Esophagus (tissue), 2 donors: ENCODE results near the gene NT5E. TPM values are rescaled to one million over a fixed set of nuclear protein-coding genes. Genes with fewer than 3 reads are reported as not detected.

Source experiments
- H3K27ac ChIP-seq, 2 donors: one replicate each; pipeline ENCODE4 v1.5.1; 2013; ENCODE audit warnings: low read depth in 2 of 2, mild to moderate bottlenecking in 2 of 2, inconsistent platforms in 1 of 2, low read length in 1 of 2, moderate library complexity in 1 of 2
- H3K27me3 ChIP-seq, 2 donors: one replicate each; pipeline ENCODE4 v1.6.1; 2013; ENCODE audit warnings: low read length in 2 of 2, control low read depth in 1 of 2, mild to moderate bottlenecking in 1 of 2; ENCODE audit not compliant: insufficient read depth in 2 of 2, control insufficient read depth in 1 of 2
- H3K36me3 ChIP-seq, 2 donors: one replicate each; pipeline ENCODE4 v1.6.1; 2013; ENCODE audit warnings: low read length in 1 of 2; ENCODE audit not compliant: control insufficient read depth in 2 of 2, insufficient read depth in 2 of 2
- H3K4me1 ChIP-seq, 2 donors: one replicate each; pipeline ENCODE4 v1.6.1; 2013; ENCODE audit warnings: low read length in 1 of 2; ENCODE audit not compliant: control insufficient read depth in 2 of 2, insufficient read depth in 2 of 2
- H3K4me3 ChIP-seq, 2 donors: one replicate each; pipeline ENCODE4 v1.5.1; 2013; ENCODE audit warnings: low read length in 2 of 2, mild to moderate bottlenecking in 2 of 2, low read depth in 1 of 2, moderate library complexity in 1 of 2
- H3K9me3 ChIP-seq, 2 donors: one replicate each; pipeline ENCODE4 v1.6.1; 2013; ENCODE audit warnings: mild to moderate bottlenecking in 2 of 2, low read depth in 1 of 2, low read length in 1 of 2, moderate library complexity in 1 of 2; ENCODE audit not compliant: control insufficient read depth in 2 of 2, insufficient read depth in 1 of 2
- WGBS, 2 donors: extraction: QIAGEN DNeasy Blood & Tissue Kit; methylation state at CpG; one replicate each; pipeline ENCODE4 v1.1.7; 2013; 5-methylcytosine and 5-hydroxymethylcytosine counted together
- polyA plus RNA-seq, 2 donors: library from polyadenylated mRNA; stranded (reverse); fragments of 200-250 nt; gene quantifications; one replicate each; pipeline ENCODE4 v1.2.3, GENCODE V29; 2013
- donor health status: healthy with polysubstance abuse.
- donor health status: Bipolar disorder and iron deficiency.

Gene NT5E
- polyA plus RNA-seq, 2 donors: 0.51 to 1.3 TPM

DNA sequence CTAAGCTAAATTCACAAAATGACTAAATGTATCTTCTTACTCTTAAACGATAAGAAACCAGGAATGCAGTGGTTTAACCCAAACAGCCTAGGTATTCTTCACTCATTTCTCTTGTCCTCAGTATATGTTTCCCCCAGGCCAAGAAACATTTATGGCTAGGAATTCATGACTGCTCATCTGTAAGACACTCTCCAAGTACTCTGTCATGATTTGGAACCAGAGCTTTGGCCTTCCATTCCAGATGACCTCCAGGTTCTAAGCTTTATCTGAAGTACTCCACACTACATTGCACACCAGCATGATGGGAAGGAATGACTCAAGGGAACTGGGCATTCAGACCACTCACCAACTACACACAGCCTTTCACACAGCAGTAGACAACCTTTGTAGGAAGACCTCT, 29.3 kb downstream of the NT5E start:
- no peak overlapping the region for H3K4me3 ChIP-seq
- WGBS, 2 donors: 92 to 97% methylated on average over 1 of the region's 1 CpG
- H3K27me3 ChIP-seq: no peaks in the 10 kb centered on the region
- H3K36me3 ChIP-seq: no peaks in the 10 kb centered on the region
- peaks cover 3 to 5% of the 10 kb centered on the region in 2 donors for H3K9me3 ChIP-seq
- H3K27ac ChIP-seq: no peak overlapping the region
- H3K4me1 ChIP-seq: no peaks in the 10 kb centered on the region

GRCh38 chr6:85482206-85482904, 32.5 kb downstream of the NT5E start:
- no peak overlapping the region for H3K27ac ChIP-seq
- no peaks in the 10 kb centered on the region for H3K4me1 ChIP-seq
- H3K4me3 ChIP-seq: no peak overlapping the region
- WGBS, 2 donors: 70 to 82% methylated on average over 8 of the region's 8 CpGs
- no peaks in the 10 kb centered on the region for H3K27me3 ChIP-seq
- no peaks in the 10 kb centered on the region for H3K36me3 ChIP-seq
- H3K9me3 ChIP-seq: no peaks in the 10 kb centered on the region

DNA sequence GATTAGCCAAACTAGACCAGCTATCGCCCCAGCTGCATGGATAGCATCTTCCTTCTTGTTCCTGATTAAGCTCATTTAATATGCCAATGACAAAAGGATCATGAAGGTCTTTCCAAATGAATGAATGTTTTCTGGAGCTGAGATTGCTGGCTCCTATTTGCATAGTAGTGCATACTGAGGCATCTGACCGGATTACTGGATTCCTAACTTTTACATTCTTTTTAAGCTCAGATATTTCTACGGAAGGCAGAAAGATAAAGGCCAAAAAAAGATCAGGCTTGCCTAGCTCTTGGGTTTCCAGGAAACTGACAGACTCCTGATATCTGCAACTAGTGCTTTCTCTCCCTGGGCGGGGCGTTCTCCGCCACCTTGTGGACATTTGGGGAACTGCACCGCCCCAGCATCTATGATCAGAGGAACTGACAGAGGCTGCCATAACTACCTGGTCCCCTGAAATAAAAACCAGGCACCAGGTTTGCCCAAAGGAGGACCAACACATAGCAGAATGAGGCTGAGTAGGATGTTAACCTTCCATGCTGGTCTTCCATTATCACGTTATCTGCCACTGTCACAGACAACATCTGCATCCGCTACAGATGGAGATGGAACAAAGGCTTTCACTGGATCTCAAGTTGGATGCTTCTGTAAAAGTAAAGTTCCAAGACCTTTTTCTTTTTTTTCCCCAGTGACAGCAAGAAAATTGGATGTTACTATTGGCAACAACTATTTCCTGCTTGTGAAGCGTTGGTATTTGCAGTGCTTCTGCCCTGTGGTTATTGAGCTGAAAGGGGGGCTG, 33.2 kb downstream of the NT5E start:
- Histone ChIP-seq H3K9me3 (no peaks in the 10 kb centered on the region), H3K27ac (no peak overlapping the region), H3K4me1 (no peaks in the 10 kb centered on the region), H3K36me3 (no peaks in the 10 kb centered on the region), H3K27me3 (no peaks in the 10 kb centered on the region), H3K4me3 (no peak overlapping the region)
- WGBS, 2 donors: 27 to 30% methylated on average over 10 of the region's 10 CpGs

GRCh38 chr6:85483846-85484245, 34.0 kb downstream of the NT5E start:
- no peaks in the 10 kb centered on the region for H3K27me3 ChIP-seq
- no peak overlapping the region for H3K4me3 ChIP-seq
- no peaks in the 10 kb centered on the region for H3K4me1 ChIP-seq
- H3K27ac ChIP-seq: no peak overlapping the region
- H3K36me3 ChIP-seq: no peaks in the 10 kb centered on the region
- H3K9me3 ChIP-seq: no peaks in the 10 kb centered on the region
- WGBS, 2 donors: 75 to 83% methylated on average over 4 of the region's 4 CpGs

DNA sequence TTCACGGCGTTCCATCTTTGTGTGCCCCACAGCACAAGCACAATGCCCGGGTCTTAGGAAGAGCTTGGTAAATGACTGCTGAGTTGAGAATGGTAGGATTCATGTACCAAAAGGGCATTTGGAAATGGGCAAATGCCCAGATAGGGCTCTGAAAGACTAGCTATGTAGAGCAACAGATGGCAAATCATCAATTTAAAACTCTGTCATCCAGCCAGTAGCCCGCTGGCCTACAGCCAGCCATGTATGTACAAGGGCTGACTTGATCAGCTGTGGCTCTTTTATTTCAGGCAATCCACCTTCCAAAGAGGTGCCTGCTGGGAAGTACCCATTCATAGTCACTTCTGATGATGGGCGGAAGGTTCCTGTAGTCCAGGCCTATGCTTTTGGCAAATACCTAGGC, 35.1 kb downstream of the NT5E start:
- Histone ChIP-seq H3K27me3 (no peaks in the 10 kb centered on the region), H3K36me3 (no peaks in the 10 kb centered on the region), H3K9me3 (no peaks in the 10 kb centered on the region), H3K4me3 (no peak overlapping the region), H3K27ac (no peak overlapping the region), H3K4me1 (no peaks in the 10 kb centered on the region)
- 84 to 91% methylated on average over 5 of the region's 5 CpGs for WGBS, 2 donors

- Histone ChIP-seq H3K4me1 (no peaks in the 10 kb centered on the region), H3K4me3 (no peak overlapping the region), H3K27ac (no peak overlapping the region), H3K9me3 (no peaks in the 10 kb centered on the region), H3K36me3 (no peaks in the 10 kb centered on the region), H3K27me3 (no peaks in the 10 kb centered on the region)
- WGBS, 2 donors: 78 to 79% methylated on average over 6 of the region's 6 CpGs
These were observed 40.8 kb downstream of the NT5E start for GRCh38 chr6:85490516-85491248.

DNA sequence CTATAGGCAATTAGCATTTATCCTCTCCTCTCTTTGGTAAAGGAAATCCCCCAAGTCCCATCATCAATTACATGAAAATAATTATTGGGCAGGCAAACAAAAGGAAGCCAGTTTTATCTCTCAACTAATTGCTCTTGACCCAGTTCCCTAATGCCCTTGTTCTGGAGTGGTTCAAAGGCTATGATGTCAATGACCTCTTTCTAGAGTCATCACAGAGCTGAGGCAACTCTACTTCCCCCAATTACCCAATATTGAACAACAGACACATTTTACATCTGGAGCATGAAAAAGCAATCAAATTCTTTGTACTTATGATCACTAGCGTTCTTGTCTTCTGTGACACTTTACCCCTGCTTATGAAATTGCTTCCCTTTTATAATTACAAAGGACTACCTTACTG, 43.5 kb downstream of the NT5E start:
- peaks cover 0 to 2% of the 10 kb centered on the region in 2 donors for H3K9me3 ChIP-seq
- no peak overlapping the region for H3K27ac ChIP-seq
- H3K36me3 ChIP-seq: no peaks in the 10 kb centered on the region
- peaks cover 0 to 4% of the 10 kb centered on the region in 2 donors for H3K4me1 ChIP-seq
- WGBS, 2 donors: 90 to 92% methylated on average over 1 of the region's 1 CpG
- H3K4me3 ChIP-seq: no peak overlapping the region
- no peaks in the 10 kb centered on the region for H3K27me3 ChIP-seq

DNA sequence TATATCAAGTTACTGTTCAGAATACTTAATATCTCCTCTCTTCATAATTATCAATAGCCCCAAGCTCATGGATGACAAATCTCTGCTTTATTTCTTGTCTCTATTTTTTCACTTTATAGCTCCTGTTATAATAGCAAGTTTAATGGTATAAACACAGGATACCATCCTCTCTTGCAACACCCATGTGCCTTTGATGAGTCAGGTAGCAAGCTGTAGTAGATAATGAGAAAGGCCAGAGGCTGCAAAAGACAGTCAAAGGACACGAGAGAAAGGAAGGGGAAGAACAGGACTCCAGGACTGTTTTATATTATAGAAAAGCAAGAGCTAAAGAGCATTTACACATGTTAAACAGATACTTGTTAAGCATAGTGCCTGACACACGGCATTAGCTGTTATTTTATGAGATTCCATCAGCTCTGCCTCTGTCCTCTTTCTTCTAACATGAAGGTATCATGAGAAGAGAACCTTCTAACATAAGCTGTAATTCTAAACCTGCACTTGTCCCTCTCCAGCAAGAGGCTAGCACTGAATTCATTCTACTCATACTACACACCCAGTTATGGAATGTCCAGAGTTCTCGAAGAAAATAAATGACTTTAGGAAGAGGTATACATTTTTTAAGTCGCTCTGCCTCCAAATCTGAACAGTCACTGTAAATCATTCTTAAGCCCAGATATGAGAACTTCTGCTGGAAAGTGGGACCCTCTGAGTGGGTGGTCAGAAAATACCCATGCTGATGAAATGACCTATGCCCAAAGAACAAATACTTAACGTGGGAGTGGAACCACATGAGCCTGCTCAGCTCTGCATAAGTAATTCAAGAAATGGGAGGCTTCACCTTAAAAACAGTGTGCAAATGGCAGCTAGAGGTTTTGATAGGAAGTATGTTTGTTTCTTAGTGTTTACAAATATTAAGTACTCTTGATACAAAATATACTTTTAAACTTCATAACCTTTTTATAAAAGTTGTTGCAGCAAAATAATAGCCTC, 45.0 kb downstream of the NT5E start:
- H3K27ac ChIP-seq: no peak overlapping the region
- peaks cover 0 to 2% of the 10 kb centered on the region in 2 donors for H3K9me3 ChIP-seq
- 59 to 62% methylated on average over 5 of the region's 5 CpGs for WGBS, 2 donors
- no peaks in the 10 kb centered on the region for H3K27me3 ChIP-seq
- no peaks in the 10 kb centered on the region for H3K36me3 ChIP-seq
- peaks cover 0 to 4% of the 10 kb centered on the region in 2 donors for H3K4me1 ChIP-seq
- no peak overlapping the region for H3K4me3 ChIP-seq
